NCI-H748 treated with DMSO at 0.1 percent for 48 hours (cell line): ENCODE measurements around the gene BBS9.

Experiments
- DNase-seq: peaks from one replicate; lab custom pipeline; 2025; lab: John Stamatoyannopoulos, UW

Gene BBS9

DNA sequence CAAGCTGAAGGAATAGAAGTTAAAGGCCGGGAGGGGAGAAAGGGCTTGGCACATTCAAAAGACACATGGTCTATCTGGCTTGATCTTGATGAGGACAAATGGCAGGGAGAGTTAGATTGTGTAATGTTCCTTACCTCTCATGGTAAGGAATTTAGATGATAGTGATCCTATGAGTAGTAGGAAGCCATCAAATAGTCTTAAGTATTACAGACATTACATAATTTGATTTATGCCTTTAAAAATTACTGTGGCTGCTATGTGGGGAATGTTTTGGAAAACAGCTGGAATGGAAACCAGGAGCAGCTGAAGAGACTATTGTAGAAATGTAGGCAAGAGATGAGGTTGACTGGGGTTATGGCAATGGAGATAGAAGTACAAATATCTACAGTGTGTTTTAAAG lies 424.7 kb downstream of the BBS9 start:
- DNase-seq, result no peak

DNA sequence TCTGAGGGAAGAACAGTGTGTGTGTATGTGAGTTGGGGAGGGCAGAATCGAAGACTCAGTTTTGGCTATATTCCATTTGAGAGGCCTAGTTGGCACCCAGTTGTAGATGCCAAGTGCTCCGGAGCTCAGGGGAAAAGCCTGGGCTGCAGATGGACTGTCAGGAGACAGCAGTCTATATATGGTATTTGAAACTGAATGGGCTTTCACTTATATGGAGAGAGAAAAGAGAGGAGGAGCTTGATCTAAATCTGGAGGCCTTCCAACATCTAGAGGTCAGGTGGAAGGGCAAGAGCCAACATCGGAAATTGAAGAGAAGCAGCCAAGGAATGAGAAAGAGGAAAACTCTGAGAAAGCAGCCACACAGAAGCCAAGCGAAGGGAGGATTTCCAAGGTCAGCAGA lies 425.2 kb downstream of the BBS9 start:
- DNase-seq, result no peak

- DNase-seq, result no peak
These were observed 427.1 kb downstream of the BBS9 start for GRCh38 chr7:33556472-33556871.

GRCh38 chr7:33558549-33559323 lies 429.4 kb downstream of the BBS9 start:
- DNase-seq, result no peak

DNA sequence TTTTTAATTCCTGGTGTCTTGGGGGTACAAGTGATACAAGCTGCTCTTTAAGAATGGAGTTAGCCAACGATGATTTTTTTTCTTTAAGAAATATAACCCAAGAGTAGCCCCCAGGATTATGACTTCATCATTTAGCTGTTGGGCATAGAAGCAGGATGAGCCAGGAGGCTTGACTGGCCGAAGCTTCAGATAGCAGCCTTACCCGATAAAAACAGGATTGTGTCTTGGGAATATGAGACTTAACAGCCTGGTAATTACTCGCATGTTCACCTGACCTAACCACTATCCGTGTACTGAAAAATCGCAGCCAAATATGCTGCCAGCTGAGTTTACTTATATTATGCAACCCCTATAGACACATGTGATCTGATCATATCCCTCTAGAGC lies 430.0 kb downstream of the BBS9 start:
- no peak for DNase-seq

- DNase-seq, result no peak
These were observed 433.6 kb downstream of the BBS9 start for GRCh38 chr7:33562996-33563395.

GRCh38 chr7:33563651-33564050 lies 434.3 kb downstream of the BBS9 start:
- DNase-seq, result no peak

DNA sequence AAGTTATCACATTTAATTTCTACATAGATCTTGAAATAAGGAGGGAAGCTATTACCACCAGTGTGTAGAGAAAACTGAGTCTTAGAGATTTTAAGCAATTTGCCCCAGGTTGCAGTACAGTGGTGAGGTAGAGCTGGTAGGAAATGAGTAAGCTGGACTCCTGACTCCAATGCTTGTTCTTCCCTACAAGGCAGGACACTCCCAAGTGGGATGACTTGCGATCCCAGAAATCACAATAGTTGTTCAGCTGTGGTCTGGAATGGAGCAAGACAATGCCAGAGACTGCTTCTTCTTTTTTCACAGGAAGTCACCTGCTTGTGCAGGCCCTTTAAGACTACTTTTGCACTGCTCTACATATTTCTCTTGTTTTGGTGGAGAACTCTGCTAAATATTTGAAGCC lies 448.8 kb downstream of the BBS9 start:
- DNase-seq, result no peak

GRCh38 chr7:33578881-33579672 lies 449.7 kb downstream of the BBS9 start:
- DNase-seq, result no peak

- DNase-seq, result no peak
These were observed 450.3 kb downstream of the BBS9 start for GRCh38 chr7:33579673-33579960.

GRCh38 chr7:33581236-33581635 lies 451.9 kb downstream of the BBS9 start:
- DNase-seq, result no peak

DNA sequence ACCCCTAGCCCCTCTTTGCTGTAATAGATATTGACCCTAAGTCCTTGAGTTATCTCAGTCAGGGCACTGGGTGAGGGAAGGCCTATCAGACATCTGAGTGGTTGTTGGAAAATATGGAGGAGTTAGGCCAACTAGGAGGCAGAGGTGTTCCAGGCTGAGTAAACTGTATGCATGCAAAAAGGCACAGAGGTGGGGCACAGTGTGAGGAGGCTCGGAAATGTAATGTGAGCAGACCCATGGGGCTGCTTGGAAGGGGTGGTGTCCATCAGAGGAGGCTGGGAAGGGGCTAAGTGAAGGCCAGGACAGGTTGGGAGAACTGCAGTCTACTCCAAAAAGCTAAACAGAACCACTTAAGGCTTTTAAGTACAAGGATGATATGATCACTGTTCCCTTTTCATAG lies 452.7 kb downstream of the BBS9 start:
- no peak for DNase-seq

DNA sequence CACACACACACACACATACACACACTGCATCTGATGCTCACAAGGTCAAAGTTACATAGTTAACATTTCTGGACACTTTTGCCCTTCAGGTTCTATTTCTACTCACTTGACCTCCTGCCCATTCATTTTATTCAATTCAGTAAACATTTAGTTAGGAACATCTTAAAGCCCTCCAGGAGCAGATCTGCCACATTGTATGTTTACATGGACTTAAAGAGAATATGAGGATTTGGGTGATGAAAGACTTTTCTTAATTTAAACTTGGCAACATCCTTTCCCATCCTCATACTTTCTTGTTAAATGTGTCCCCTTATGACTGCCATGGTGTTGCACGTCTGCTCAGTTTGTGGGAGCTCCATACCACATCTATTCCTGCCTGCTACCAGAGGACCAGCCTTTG lies 453.2 kb downstream of the BBS9 start:
- no peak for DNase-seq

GRCh38 chr7:33589911-33590310 lies 460.5 kb downstream of the BBS9 start:
- DNase-seq, result no peak

- no peak for DNase-seq
These were observed 461.6 kb downstream of the BBS9 start for GRCh38 chr7:33590916-33591315.

- no peak for DNase-seq
These were observed 462.1 kb downstream of the BBS9 start for GRCh38 chr7:33591490-33591889.

GRCh38 chr7:33592718-33593117 lies 463.4 kb downstream of the BBS9 start:
- DNase-seq, result no peak

GRCh38 chr7:33593611-33594010 lies 464.2 kb downstream of the BBS9 start:
- DNase-seq, result no peak

DNA sequence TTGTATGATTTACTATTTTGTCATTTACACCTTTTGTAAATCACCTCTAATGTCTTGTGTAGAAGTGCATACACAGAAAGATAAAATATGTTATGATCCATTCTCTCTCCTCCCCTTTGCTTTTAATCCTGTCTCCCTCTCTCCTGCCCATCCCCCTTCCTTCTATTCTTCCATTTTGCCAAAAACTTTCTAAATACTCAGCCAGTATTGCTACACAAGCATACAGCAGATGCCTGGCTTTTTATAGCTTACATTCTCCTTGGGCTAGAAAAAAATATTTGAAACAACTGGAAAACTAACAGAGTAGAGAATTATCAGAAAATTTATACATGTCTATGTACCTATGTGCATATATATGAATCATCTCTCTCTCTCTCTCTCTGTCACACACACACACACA lies 467.3 kb downstream of the BBS9 start:
- no peak for DNase-seq

DNA sequence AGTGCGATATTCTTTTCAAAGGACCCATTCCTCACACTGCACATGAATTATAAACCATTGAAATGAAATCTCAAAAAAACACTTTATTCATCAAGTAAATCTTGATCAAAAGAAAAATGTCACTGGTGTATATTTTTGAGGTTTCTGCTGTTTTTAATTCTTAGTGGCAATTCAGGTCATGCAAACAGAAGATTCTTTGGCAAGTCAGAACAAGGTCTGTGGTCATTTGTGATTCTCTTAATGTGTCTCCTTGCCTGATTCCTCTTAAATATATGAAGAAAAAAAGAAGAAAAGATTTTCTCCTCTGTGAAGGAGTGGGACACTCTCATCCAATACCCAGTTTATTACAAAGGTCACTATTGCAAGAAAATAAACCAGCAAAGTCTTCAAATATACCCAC lies 467.8 kb downstream of the BBS9 start:
- DNase-seq, result no peak

GRCh38 chr7:33601101-33601500 lies 471.7 kb downstream of the BBS9 start:
- no peak for DNase-seq

GRCh38 chr7:33601884-33602283 lies 472.5 kb downstream of the BBS9 start:
- no peak for DNase-seq

GRCh38 chr7:33604056-33604455 lies 474.7 kb downstream of the BBS9 start:
- DNase-seq, result no peak

GRCh38 chr7:33610918-33611317 lies 481.6 kb downstream of the BBS9 start:
- DNase-seq, result no peak
